NCI-H345 (cell line): ENCODE measurements around the gene MAMLD1.

ENCODE experiments used
- DNase-seq: peaks from one replicate; lab custom pipeline; 2025; lab: John Stamatoyannopoulos, UW

MAMLD1 gene

GRCh38 chrX:150405576-150405975 lies 42.5 kb downstream of the MAMLD1 start:
- no peak for DNase-seq

GRCh38 chrX:150406596-150406995 lies 43.5 kb downstream of the MAMLD1 start:
- DNase-seq = no peak

DNA sequence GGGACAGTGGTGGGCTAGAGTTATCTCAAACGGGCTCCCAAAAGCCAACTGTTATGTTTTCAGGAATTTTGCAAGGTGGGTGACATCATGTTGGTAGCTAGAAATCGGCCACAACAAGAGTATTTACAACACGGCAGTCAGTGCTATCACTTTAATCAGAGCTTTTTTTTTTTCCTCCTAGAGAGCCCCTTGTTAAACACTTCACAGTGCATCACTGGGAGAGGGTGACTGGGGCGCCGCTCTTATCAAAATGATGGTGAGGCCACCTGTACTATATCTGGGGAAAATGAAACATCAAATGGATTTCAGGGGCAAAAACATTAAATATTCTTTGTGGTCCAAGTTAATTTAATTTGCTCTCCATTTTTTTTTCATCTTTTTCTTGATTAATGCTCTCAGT lies 44.9 kb downstream of the MAMLD1 start:
- no peak for DNase-seq

GRCh38 chrX:150408561-150408960 lies 45.4 kb downstream of the MAMLD1 start:
- no peak for DNase-seq

- no peak for DNase-seq
Measured at GRCh38 chrX:150409486-150409885, 46.4 kb downstream of the MAMLD1 start.

DNA sequence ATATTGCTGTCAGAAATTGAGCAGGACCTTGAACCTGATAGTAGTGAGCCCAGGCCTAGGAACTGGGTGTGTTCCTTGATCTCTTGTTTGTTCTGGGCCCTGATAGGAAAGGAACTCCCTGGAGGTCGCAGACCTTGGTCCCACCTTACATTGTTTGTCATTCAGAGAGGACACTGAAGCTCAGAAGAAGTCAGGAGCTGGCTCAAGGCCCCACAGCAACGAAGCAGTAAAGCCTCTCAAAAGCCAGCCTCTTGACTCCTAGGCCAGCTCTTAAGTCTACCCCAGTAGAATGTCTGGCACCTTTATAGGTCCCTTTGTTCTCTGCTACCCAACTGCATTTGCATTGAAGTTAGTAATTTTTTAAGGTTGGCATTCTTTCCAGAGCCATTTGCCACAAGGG lies 46.8 kb downstream of the MAMLD1 start:
- no peak for DNase-seq

GRCh38 chrX:150410513-150410912 lies 47.4 kb downstream of the MAMLD1 start:
- DNase-seq = no peak

GRCh38 chrX:150411656-150412055 lies 48.5 kb downstream of the MAMLD1 start:
- DNase-seq = no peak

GRCh38 chrX:150414228-150414627 lies 51.1 kb downstream of the MAMLD1 start:
- DNase-seq = no peak

GRCh38 chrX:150416469-150416868 lies 53.4 kb downstream of the MAMLD1 start:
- DNase-seq = no peak

GRCh38 chrX:150421816-150422215 lies 58.7 kb downstream of the MAMLD1 start:
- no peak for DNase-seq

- DNase-seq = no peak
Measured at GRCh38 chrX:150429594-150429993, 66.5 kb downstream of the MAMLD1 start.

GRCh38 chrX:150436195-150436594 lies 73.1 kb downstream of the MAMLD1 start:
- DNase-seq = no peak

DNA sequence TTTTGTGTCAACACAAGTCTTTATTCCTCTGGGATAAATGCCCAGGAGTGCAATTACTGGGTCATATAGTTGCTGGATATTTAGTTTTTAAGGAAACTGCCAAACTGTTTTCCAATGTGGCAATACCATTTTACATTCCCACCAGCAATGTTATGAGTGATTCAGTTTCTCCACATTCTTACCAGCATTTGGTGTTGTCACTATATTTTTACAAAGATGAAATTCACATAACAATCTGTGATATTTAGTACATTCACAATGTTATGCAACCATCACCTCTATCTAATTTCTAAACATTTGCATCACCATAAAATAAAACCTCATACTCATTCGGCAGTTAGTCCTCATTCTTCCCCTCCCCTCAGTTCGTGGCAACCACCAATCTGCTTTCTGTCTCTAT lies 75.0 kb downstream of the MAMLD1 start:
- DNase-seq = no peak

- no peak for DNase-seq
Measured at GRCh38 chrX:150446151-150446550, 83.0 kb downstream of the MAMLD1 start.

- DNase-seq = no peak
Measured at GRCh38 chrX:150446995-150447394, 83.9 kb downstream of the MAMLD1 start.

GRCh38 chrX:150449313-150449712 lies 86.2 kb downstream of the MAMLD1 start:
- no peak for DNase-seq

GRCh38 chrX:150450519-150451177 lies 87.5 kb downstream of the MAMLD1 start:
- DNase-seq = no peak

DNA sequence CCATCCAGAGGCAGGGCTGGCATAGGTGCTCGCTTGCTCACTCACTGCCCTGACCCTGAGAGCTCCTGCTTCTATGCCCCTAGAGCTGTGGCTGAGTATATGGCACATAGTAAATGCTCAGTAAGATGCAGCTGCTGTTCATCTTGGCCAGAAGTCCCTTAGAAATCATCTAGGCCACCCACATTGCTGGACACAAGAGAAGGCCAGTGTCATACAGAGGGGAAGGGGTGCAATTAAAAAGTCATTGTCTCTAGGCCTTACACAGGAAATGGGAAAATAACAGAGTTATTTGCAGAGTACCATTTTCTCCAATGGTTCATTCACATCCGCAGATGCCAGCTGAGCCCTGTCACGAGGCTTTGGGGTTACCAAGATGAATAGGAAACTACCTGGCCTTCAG lies 88.8 kb downstream of the MAMLD1 start:
- DNase-seq = no peak

DNA sequence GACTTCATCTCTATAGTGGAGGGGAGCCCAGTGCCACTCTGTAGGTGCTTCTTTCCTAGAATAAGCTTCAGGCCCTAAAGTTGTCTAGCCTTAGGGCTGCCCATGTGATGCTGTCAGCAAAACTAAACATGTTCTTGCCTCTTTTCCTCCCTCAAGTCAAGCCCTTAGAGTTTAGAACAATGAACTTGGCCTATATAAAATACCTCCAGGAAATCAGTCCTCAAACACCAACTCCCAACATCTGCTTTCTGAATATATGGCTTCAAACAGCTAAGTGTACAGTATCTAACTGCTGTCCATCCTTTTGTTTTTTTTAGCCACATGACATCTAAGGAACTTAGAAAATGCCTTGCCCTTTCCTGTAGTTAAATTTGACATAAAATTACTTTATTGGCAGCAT lies 91.0 kb downstream of the MAMLD1 start:
- no peak for DNase-seq

DNA sequence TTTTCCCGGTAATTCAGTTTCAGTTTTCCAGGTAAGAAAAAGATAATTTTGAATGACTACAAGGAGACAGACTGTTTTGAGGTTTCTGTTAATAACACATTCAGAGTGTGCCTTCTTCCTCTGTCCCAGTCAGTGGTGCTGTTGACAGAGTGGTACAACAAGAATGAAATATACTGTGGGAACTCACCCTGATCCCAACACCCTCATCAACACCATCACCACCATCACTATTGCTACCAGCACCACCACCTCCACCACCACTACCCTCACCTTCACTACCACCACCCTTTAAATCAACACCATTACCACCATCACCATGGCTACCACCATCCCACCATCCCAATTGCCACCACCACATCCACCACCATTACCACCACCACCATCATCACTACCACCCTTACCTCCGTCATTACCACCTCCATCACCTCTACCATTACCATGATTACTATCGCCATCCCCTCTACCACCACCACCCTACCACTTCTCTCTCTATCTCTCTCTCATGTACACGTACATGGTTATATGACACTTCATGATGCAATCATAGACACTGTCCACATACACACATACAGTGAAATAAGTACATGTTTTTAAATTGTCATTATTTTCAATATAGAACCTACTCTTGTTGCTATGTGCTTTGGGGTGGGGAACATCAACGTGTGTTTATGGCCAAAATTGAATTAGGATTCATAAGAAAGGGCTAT lies 91.5 kb downstream of the MAMLD1 start:
- no peak for DNase-seq

- no peak for DNase-seq
Measured at GRCh38 chrX:150455215-150455608, 92.1 kb downstream of the MAMLD1 start.

DNA sequence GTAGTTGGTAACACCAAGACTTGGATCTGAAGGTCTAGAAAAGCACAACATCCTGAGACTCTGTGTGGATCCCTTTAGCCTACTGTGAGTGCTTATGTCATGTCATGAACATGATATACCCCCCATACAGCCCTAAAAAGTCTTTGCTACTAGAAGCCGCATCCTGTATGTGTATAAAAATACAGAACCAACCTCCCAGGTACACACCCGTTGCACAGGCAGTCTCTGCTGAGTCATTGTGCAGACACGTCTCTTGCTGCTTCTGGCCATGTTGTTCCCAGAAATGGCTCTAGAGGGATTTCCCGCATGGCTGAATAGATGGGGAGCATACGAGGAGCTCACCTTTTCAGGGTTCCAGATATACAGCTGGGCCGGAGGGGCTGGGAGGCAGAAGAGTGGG lies 93.3 kb downstream of the MAMLD1 start:
- no peak for DNase-seq

GRCh38 chrX:150456941-150457340 lies 93.8 kb downstream of the MAMLD1 start:
- no peak for DNase-seq
